HCT116 (cell line): ENCODE data around the gene FAM110A. TPM values are rescaled to one million over a fixed set of nuclear protein-coding genes. Genes with fewer than 3 reads are reported as not detected.
"Not testable (repeated sequence)": the region's sequence is repeated elsewhere in the genome, so short reads cannot be mapped to it uniquely, and the experiment has no call there.

Source experiments
- ATAC-seq: fragments of 200-7000 bp; cut with Tn5 transposase; 2 replicates; pipeline ENCODE4 v1.9.1; 2020; ENCODE audit warnings: mild to moderate bottlenecking, moderate library complexity
- BruUV-seq: library from RNA; stranded (reverse); fragments of 400-500 nt; replicated peaks from 2 replicates; lab custom pipeline; 2021; lab: Mats Ljungman, UMichigan
- CTCF ChIA-PET: fragments of 300-600 bp; sonication (Branson Sonifier 250); formaldehyde crosslinking; loops from one replicate; lab custom pipeline; 2021; ENCODE audit warnings: antibody characterized with exemption; lab: Charles Lee
- POLR2A ChIA-PET: fragments of 300-600, 350-600 bp; sonication (Branson Sonifier 250); formaldehyde crosslinking; loops from one replicate; lab custom pipeline; 2021; ENCODE audit warnings: antibody characterized with exemption; lab: Charles Lee
- RAD21 ChIA-PET, 2 experiments: fragments of 300-600 bp; sonication (Branson Sonifier 250); formaldehyde crosslinking; loops; one replicate each; lab custom pipeline; 2023; ENCODE audit warnings: low total read pairs in 2 of 2; ENCODE audit not compliant: uncharacterized antibody in 2 of 2, unreplicated experiment in 2 of 2, low non-redundant PET in 1 of 2; lab: Charles Lee
- DNase-seq: peaks from one replicate; pipeline ENCODE4 v3.0.0-alpha.2; 2010; ENCODE audit warnings: low read depth, low spot score
- H2AFZ ChIP-seq: fragments of 200-600 bp; shearing (Covaris generic), sonication (generic); 2 replicates; pipeline ENCODE4 v1.6.1; 2017; ENCODE audit warnings: low read depth, mixed run types, mixed read lengths, antibody characterized with exemption, low read length; ENCODE audit not compliant: poor library complexity, severe bottlenecking
- H3K27ac ChIP-seq: 2 replicates; pipeline ENCODE4 v1.5.1; 2012; ENCODE audit warnings: low read depth, low read length
- H3K27me3 ChIP-seq: fragments of 200-600 bp; sonication (generic); 2 replicates; pipeline ENCODE4 v1.6.1; 2016; ENCODE audit warnings: mixed run types, low read length, mixed read lengths; ENCODE audit not compliant: insufficient read depth
- H3K36me3 ChIP-seq, 2 experiments: fragments of 200-500 bp in 1 of 2; fragments of 200-600 bp in 1 of 2; sonication (Bioruptor generic) in 1 of 2; sonication (generic) in 1 of 2; 2 replicates each; pipeline versions ENCODE4 v1.5.1 to v1.6.1; 2014 to 2016; ENCODE audit warnings: low read length in 2 of 2, inconsistent platforms in 1 of 2, mixed read lengths in 1 of 2, mixed run types in 1 of 2; ENCODE audit not compliant: insufficient read depth in 2 of 2, control insufficient read depth in 1 of 2
- H3K4me1 ChIP-seq, 2 experiments: fragments of 200-600 bp in 1 of 2; sonication (generic) in 1 of 2; 2 replicates each; pipeline versions ENCODE4 v1.5.1 to v1.6.1; 2012 to 2017; ENCODE audit warnings: low read length in 2 of 2, inconsistent platforms in 1 of 2, mild to moderate bottlenecking in 1 of 2, mixed read lengths in 1 of 2, mixed run types in 1 of 2, moderate library complexity in 1 of 2; ENCODE audit not compliant: insufficient read depth in 2 of 2, control insufficient read depth in 1 of 2
- H3K4me2 ChIP-seq: fragments of 200-600 bp; sonication (generic); 2 replicates; pipeline ENCODE4 v1.6.1; 2017; ENCODE audit warnings: mixed run types, low read length, mixed read lengths
- H3K4me3 ChIP-seq, 2 experiments: fragments of 200-600 bp in 1 of 2; sonication (generic) in 1 of 2; replicated peaks in 1 of 2; 2 replicates each; pipeline ENCODE4 v1.5.1; 2011 to 2016; ENCODE audit warnings: low read length in 2 of 2, control low read depth in 1 of 2, low read depth in 1 of 2, mild to moderate bottlenecking in 1 of 2, mixed read lengths in 1 of 2, mixed run types in 1 of 2
- H3K79me2 ChIP-seq: fragments of 200-600 bp; sonication (generic); 2 replicates; pipeline ENCODE4 v1.6.1; 2017; ENCODE audit warnings: mild to moderate bottlenecking, mixed run types, low read length, moderate library complexity, mixed read lengths; ENCODE audit not compliant: insufficient read depth
- H3K9ac ChIP-seq: fragments of 200-600 bp; sonication (generic); 2 replicates; pipeline ENCODE4 v1.6.1; 2016; ENCODE audit warnings: low read length, mixed read lengths
- H3K9me2 ChIP-seq: fragments of 200-600 bp; sonication (generic), shearing (Covaris generic); 2 replicates; pipeline ENCODE4 v1.6.1; 2017; ENCODE audit warnings: mixed run types, mild to moderate bottlenecking, moderate library complexity; ENCODE audit not compliant: insufficient read depth
- H3K9me3 ChIP-seq, 2 experiments: fragments of 200-500 bp in 1 of 2; fragments of 200-600 bp in 1 of 2; sonication (Bioruptor generic) in 1 of 2; sonication (generic) in 1 of 2; 2 replicates each; pipeline ENCODE4 v1.6.1; 2014 to 2017; ENCODE audit warnings: low read length in 2 of 2, mixed read lengths in 2 of 2, inconsistent platforms in 1 of 2, low read depth in 1 of 2, mild to moderate bottlenecking in 1 of 2, mixed run types in 1 of 2, moderate library complexity in 1 of 2; ENCODE audit not compliant: control insufficient read depth in 1 of 2, insufficient read depth in 1 of 2
- H4K20me1 ChIP-seq: fragments of 200-600 bp; sonication (generic), shearing (Covaris generic); 2 replicates; pipeline ENCODE4 v1.6.1; 2017; ENCODE audit warnings: mixed run types, mild to moderate bottlenecking, moderate library complexity; ENCODE audit not compliant: insufficient read depth
- EGR1 ChIP-seq: IDR thresholded peaks from 2 replicates; pipeline ENCODE4 v1.6.1; 2012; ENCODE audit warnings: low read depth
- EZH2 ChIP-seq: fragments of 200-600 bp; sonication (generic); IDR thresholded peaks from 2 replicates; pipeline ENCODE4 v1.6.1; 2017; ENCODE audit warnings: antibody characterized with exemption, mixed run types
- FOSL1 ChIP-seq: IDR thresholded peaks from 2 replicates; pipeline ENCODE4 v1.6.1; 2012; ENCODE audit warnings: low read depth
- POLR2A ChIP-seq: IDR thresholded peaks from 2 replicates; pipeline ENCODE4 v1.7.0; 2011; ENCODE audit warnings: borderline replicate concordance; ENCODE audit not compliant: insufficient read depth, insufficient read length; ENCODE audit errors: extremely low read depth
- POLR2AphosphoS5 ChIP-seq: IDR thresholded peaks from 2 replicates; pipeline ENCODE4 v1.6.1; 2011; ENCODE audit warnings: mild to moderate bottlenecking, low read depth, low read length, moderate library complexity
- RAD21 ChIP-seq: IDR thresholded peaks from 2 replicates; pipeline ENCODE4 v1.6.1; 2012; ENCODE audit warnings: low read depth, mild to moderate bottlenecking
- REST ChIP-seq: IDR thresholded peaks from 2 replicates; pipeline ENCODE4 v1.6.1; 2012; ENCODE audit warnings: low read depth
- SIN3A ChIP-seq: IDR thresholded peaks from 2 replicates; pipeline ENCODE4 v1.6.1; 2012; ENCODE audit warnings: low read depth
- SP1 ChIP-seq: IDR thresholded peaks from 2 replicates; pipeline ENCODE4 v1.6.1; 2012; ENCODE audit warnings: low read depth
- SRF ChIP-seq: IDR thresholded peaks from 2 replicates; pipeline ENCODE4 v1.6.1; 2012; ENCODE audit warnings: low read depth
- TCF7L2 ChIP-seq: IDR thresholded peaks from 2 replicates; pipeline ENCODE4 v1.7.0; 2011; ENCODE audit warnings: borderline replicate concordance, inconsistent platforms; ENCODE audit not compliant: insufficient read depth, insufficient read length; ENCODE audit errors: extremely low read depth
- ZBTB33 ChIP-seq: IDR thresholded peaks from 2 replicates; pipeline ENCODE4 v1.6.1; 2011; ENCODE audit warnings: mild to moderate bottlenecking, low read length, moderate library complexity; ENCODE audit not compliant: insufficient replicate concordance; ENCODE audit errors: extremely low read depth
- ZFX ChIP-seq: fragments of 450-650 bp; IDR thresholded peaks from 2 replicates; pipeline ENCODE4 v1.6.1; 2017
- intact Hi-C: fragments of 100-400 bp; cut with micrococcal nuclease; formaldehyde crosslinking; loops from 2 replicates; pipeline ENCODE4 v1.10.0; 2022
- total RNA-seq: library from RNA; stranded (reverse); gene quantifications from one replicate; pipeline ENCODE4 v1.2.1, GENCODE V29; 2021; ENCODE audit not compliant: unreplicated experiment

FAM110A gene
- total RNA-seq, 1 experiment from 2014 or later: 26.4 TPM

- intact Hi-C loops: loop anchor here (10.0 kb wide), 1 partner anchor 372 kb away; the partner anchor contains the start of gene TMEM74B
- DNase-seq, H3K9me2 ChIP-seq, H3K4me1 ChIP-seq, H3K9me3 ChIP-seq, H4K20me1 ChIP-seq, H2AFZ ChIP-seq, BruUV-seq, POLR2A ChIA-PET, H3K9ac ChIP-seq, H3K4me2 ChIP-seq, H3K4me3 ChIP-seq, H3K79me2 ChIP-seq, RAD21 ChIA-PET, ATAC-seq, H3K27me3 ChIP-seq, H3K36me3 ChIP-seq, H3K27ac ChIP-seq: not testable (repeated sequence)
- CTCF ChIA-PET: interaction anchor here (7.2 kb wide), 1 partner anchor 144 kb away, joined by 181 read pairs; no protein-coding TSS in a partner anchor
Observed at GRCh38 chr20:812435-812814, 21.1 kb upstream of the FAM110A start.

- Histone ChIP-seq H3K79me2 (no peaks in the 10 kb centered on the region), H3K9me2 (no peaks in the 10 kb centered on the region), H3K4me1 (peaks cover 5 to 11% of the 10 kb centered on the region in 2 experiments), H3K36me3 (no peaks in the 10 kb centered on the region), H3K9ac (no peak overlapping the region), H3K4me2 (no peak overlapping the region), H3K27ac (no peak overlapping the region), H3K9me3 (no peaks in the 10 kb centered on the region; a peak in 1 of 4 replicates), H2AFZ (no peak overlapping the region), H3K4me3 (no peak overlapping the region), H3K27me3 (no peaks in the 10 kb centered on the region), H4K20me1 (no peaks in the 10 kb centered on the region)
- ChIA-PET CTCF (interaction anchor here (1.4 to 7.2 kb wide), 2 partner anchors 143 to 295 kb away, joined by 3 to 181 read pairs; no protein-coding TSS in a partner anchor), POLR2A (no interaction called here), RAD21 (no interaction called here)
- intact Hi-C loops: loop anchor here (10.0 kb wide), 1 partner anchor 371 kb away; the partner anchor contains the start of gene TMEM74B
- BruUV-seq: no TSS peak
- DNase-seq (no peak), ATAC-seq (no peak)
- no peak for TF ChIP-seq POLR2AphosphoS5
- TF ChIP-seq ZBTB33: no peak
- no peak for TF ChIP-seq FOSL1
- no peak for TF ChIP-seq EZH2
- no peak for TF ChIP-seq TCF7L2
- TF ChIP-seq RAD21: no peak
- no peak for TF ChIP-seq EGR1
- TF ChIP-seq POLR2A: no peak
- no peak for TF ChIP-seq SIN3A
- no peak for TF ChIP-seq ZFX
- no peak for TF ChIP-seq SRF
- TF ChIP-seq SP1: no peak
- TF ChIP-seq REST: no peak
Observed at GRCh38 chr20:813390-813789, 20.1 kb upstream of the FAM110A start.
